Activated B cell treated with CpG ODN at 0.5 μM for 24 hours (primary cell): Measurements from ENCODE around the gene PNMA8B. TPM values are rescaled to one million over a fixed set of nuclear protein-coding genes. Genes with fewer than 3 reads are reported as not detected.

Experiments used
- ATAC-seq: fragments of 200-7000 bp; cut with Tn5 transposase; one replicate; pipeline ENCODE4 v1.10.0; 2021; ENCODE audit warnings: low read depth, mild to moderate bottlenecking, moderate library complexity
- CTCF ChIA-PET: fragments of 350-600 bp; sonication (Branson Sonifier 250); formaldehyde crosslinking; loops from one replicate; lab custom pipeline; 2021; ENCODE audit warnings: antibody characterized with exemption; lab: Charles Lee
- POLR2A ChIA-PET: fragments of 350-600 bp; sonication (Branson Sonifier 250); formaldehyde crosslinking; loops from one replicate; lab custom pipeline; 2021; ENCODE audit warnings: antibody characterized with exemption; lab: Charles Lee
- DNase-seq: peaks from one replicate; pipeline ENCODE4 v3.0.0; 2022
- H3K27ac Mint-ChIP-seq: one replicate; pipeline ENCODE4 v1.8.0; 2020; ENCODE audit warnings: mixed read lengths
- H3K27me3 Mint-ChIP-seq: one replicate; pipeline ENCODE4 v1.8.0; 2021; ENCODE audit warnings: mixed read lengths
- H3K36me3 Mint-ChIP-seq: one replicate; pipeline ENCODE4 v1.8.0; 2021; ENCODE audit warnings: low read depth, mixed read lengths
- H3K4me1 Mint-ChIP-seq: one replicate; pipeline ENCODE4 v1.8.0; 2021; ENCODE audit warnings: mixed read lengths
- H3K4me3 Mint-ChIP-seq: one replicate; pipeline ENCODE4 v1.8.0; 2020; ENCODE audit warnings: mild to moderate bottlenecking, mixed read lengths
- H3K9me3 Mint-ChIP-seq: one replicate; pipeline ENCODE4 v1.8.0; 2020; ENCODE audit warnings: mixed read lengths
- CTCF ChIP-seq: fragments of 200-600 bp; IDR thresholded peaks from one replicate; pipeline ENCODE4 v1.8.0; 2022; ENCODE audit warnings: antibody characterized with exemption, mild to moderate bottlenecking
- intact Hi-C: fragments of 100-400 bp; cut with micrococcal nuclease; formaldehyde crosslinking; loops from one replicate; pipeline ENCODE4 v1.15.1; 2024
- total RNA-seq: library from RNA; stranded (reverse); gene quantifications from 2 replicates; pipeline ENCODE4 v1.2.3, GENCODE V29; 2022

Gene PNMA8B
- 0.04 TPM in 1 of 2 replicates, not detected in the other for total RNA-seq

GRCh38 chr19:46495786-46496099 is at the start of gene PNMA8B:
Gene PNMA8B (minus strand): TSS chr19:46495867. CDS start chr19:46495465, 402 bp downstream.
- TF ChIP-seq CTCF: no peak
- peaks cover 14% of the 10 kb centered on the region for H3K4me1 Mint-ChIP-seq
- DNase-seq (no peak), ATAC-seq (no peak)
- ChIA-PET POLR2A (no interaction called here), CTCF (no interaction called here)
- no peaks in the 10 kb centered on the region for H3K9me3 Mint-ChIP-seq
- no peak within 1 kb of the TSS for H3K27ac Mint-ChIP-seq
- peaks cover 51% of the 10 kb centered on the region for H3K27me3 Mint-ChIP-seq
- peak within 1 kb of the TSS; percentile 46 for H3K4me3 Mint-ChIP-seq
- intact Hi-C loops: no loop called here
- H3K36me3 Mint-ChIP-seq: no peaks in the 10 kb centered on the region

- Mint-ChIP-seq H3K4me3 (no peak overlapping the region), H3K27ac (no peak overlapping the region), H3K27me3 (peaks cover 6% of the 10 kb centered on the region), H3K9me3 (peaks cover 8% of the 10 kb centered on the region), H3K4me1 (peaks cover 6% of the 10 kb centered on the region), H3K36me3 (no peaks in the 10 kb centered on the region)
- CTCF ChIA-PET: interaction anchor here (1.5 to 1.8 kb wide), 2 partner anchors 17 to 117 kb away, joined by 4 to 5 read pairs; no protein-coding TSS in a partner anchor
- ATAC-seq: no peak
- no peak for DNase-seq
- TF ChIP-seq CTCF: no peak
- intact Hi-C loops: no loop called here
- POLR2A ChIA-PET: no interaction called here
Observed at GRCh38 chr19:46544651-46545050, 49.0 kb upstream of the PNMA8B start.

- H3K9me3 Mint-ChIP-seq: peaks cover 4% of the 10 kb centered on the region
- CTCF ChIA-PET: interaction anchor here (0.7 to 1.8 kb wide), 6 partner anchors 10 to 186 kb away, joined by 3 to 5 read pairs (median 3); no protein-coding TSS in a partner anchor
- intact Hi-C loops: loop anchor here (1.0 kb wide), 2 partner anchors 13 to 147 kb away; no protein-coding TSS in a partner anchor
- DNase-seq (peak; percentile 49), ATAC-seq (peak; percentile 40)
- H3K27me3 Mint-ChIP-seq: peaks cover 5% of the 10 kb centered on the region
- POLR2A ChIA-PET: no interaction called here
- no peak overlapping the region for H3K27ac Mint-ChIP-seq
- H3K4me3 Mint-ChIP-seq: no peak overlapping the region
- peaks cover 6% of the 10 kb centered on the region for H3K4me1 Mint-ChIP-seq
- peak; percentile 59 for TF ChIP-seq CTCF
- no peaks in the 10 kb centered on the region for H3K36me3 Mint-ChIP-seq
Observed at GRCh38 chr19:46542428-46543230, 47.0 kb upstream of the PNMA8B start.

GRCh38 chr19:46537136-46538097 is 41.8 kb upstream of the PNMA8B start:
- DNase-seq (peak; percentile 57), ATAC-seq (peak; percentile 84)
- H3K27me3 Mint-ChIP-seq: peaks cover 6% of the 10 kb centered on the region
- TF ChIP-seq CTCF: peak; percentile 90
- intact Hi-C loops: loop anchor here (5.0 kb wide), 1 partner anchor 75 kb away; no protein-coding TSS in a partner anchor
- H3K36me3 Mint-ChIP-seq: no peaks in the 10 kb centered on the region
- ChIA-PET POLR2A (no interaction called here), CTCF (interaction anchor here (1.0 to 3.4 kb wide), 8 partner anchors 8 to 124 kb away, joined by 3 to 15 read pairs (median 3); partner anchors contain the start of gene DACT3)
- H3K27ac Mint-ChIP-seq: no peak overlapping the region
- H3K4me1 Mint-ChIP-seq: peaks cover 3% of the 10 kb centered on the region
- no peak overlapping the region for H3K4me3 Mint-ChIP-seq
- H3K9me3 Mint-ChIP-seq: no peaks in the 10 kb centered on the region
